ENCODE results near the gene SHLD1. TPM values are rescaled to one million over a fixed set of nuclear protein-coding genes. Genes with fewer than 3 reads are reported as not detected.

Gene SHLD1
- total RNA-seq, 1 experiment from 2014 or later = 2.4 TPM

GRCh38 chr20:5822569-5822968, 72.4 kb downstream of the SHLD1 start:
- RAD21 ChIA-PET (ENCODE audit: low non-redundant PET in 1 of 2, low total read pairs in 2 of 2, uncharacterized antibody in 2 of 2, unreplicated experiment in 2 of 2) = no interaction called here
- no TSS peak for BruUV-seq (replicated peaks)
- no peaks in the 10 kb centered on the region for H3K9me2 ChIP-seq (ENCODE audit: insufficient read depth)
- H3K4me1 ChIP-seq (ENCODE audit: control insufficient read depth in 1 of 2, insufficient read depth in 2 of 2, low read length in 2 of 2) = peaks cover 17 to 19% of the 10 kb centered on the region in 2 experiments
- H3K4me3 ChIP-seq (replicated peaks in 1 of 2; ENCODE audit: low read depth in 1 of 2, low read length in 2 of 2) = no peak overlapping the region
- TF ChIP-seq, protein P1, sequence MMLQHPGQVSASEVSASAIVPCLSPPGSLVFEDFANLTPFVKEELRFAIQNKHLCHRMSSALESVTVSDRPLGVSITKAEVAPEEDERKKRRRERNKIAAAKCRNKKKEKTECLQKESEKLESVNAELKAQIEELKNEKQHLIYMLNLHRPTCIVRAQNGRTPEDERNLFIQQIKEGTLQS (IDR thresholded peaks at IDR 0.05) = no peak
- no peak for TF ChIP-seq RAD21 (IDR thresholded peaks at IDR 0.05; ENCODE audit: low read depth)
- no peak for TF ChIP-seq SIN3A (IDR thresholded peaks at IDR 0.05; ENCODE audit: low read depth)
- no peak for TF ChIP-seq EZH2 (IDR thresholded peaks at IDR 0.05)
- no peak for TF ChIP-seq EZH2phosphoT487 (IDR thresholded peaks at IDR 0.05; ENCODE audit: borderline replicate concordance)
- TF ChIP-seq SP1 (IDR thresholded peaks at IDR 0.05; ENCODE audit: low read depth) = no peak
- TF ChIP-seq TCF7L2 (IDR thresholded peaks at IDR 0.05; ENCODE audit: borderline replicate concordance, extremely low read depth, insufficient read depth, insufficient read length) = no peak
- no peak for TF ChIP-seq FOSL1 (IDR thresholded peaks at IDR 0.05; ENCODE audit: low read depth)
- TF ChIP-seq EGR1 (IDR thresholded peaks at IDR 0.05; ENCODE audit: low read depth) = no peak
- TF ChIP-seq CBX3 (IDR thresholded peaks at IDR 0.05; ENCODE audit: low read depth) = no peak
- TF ChIP-seq, protein P2, sequence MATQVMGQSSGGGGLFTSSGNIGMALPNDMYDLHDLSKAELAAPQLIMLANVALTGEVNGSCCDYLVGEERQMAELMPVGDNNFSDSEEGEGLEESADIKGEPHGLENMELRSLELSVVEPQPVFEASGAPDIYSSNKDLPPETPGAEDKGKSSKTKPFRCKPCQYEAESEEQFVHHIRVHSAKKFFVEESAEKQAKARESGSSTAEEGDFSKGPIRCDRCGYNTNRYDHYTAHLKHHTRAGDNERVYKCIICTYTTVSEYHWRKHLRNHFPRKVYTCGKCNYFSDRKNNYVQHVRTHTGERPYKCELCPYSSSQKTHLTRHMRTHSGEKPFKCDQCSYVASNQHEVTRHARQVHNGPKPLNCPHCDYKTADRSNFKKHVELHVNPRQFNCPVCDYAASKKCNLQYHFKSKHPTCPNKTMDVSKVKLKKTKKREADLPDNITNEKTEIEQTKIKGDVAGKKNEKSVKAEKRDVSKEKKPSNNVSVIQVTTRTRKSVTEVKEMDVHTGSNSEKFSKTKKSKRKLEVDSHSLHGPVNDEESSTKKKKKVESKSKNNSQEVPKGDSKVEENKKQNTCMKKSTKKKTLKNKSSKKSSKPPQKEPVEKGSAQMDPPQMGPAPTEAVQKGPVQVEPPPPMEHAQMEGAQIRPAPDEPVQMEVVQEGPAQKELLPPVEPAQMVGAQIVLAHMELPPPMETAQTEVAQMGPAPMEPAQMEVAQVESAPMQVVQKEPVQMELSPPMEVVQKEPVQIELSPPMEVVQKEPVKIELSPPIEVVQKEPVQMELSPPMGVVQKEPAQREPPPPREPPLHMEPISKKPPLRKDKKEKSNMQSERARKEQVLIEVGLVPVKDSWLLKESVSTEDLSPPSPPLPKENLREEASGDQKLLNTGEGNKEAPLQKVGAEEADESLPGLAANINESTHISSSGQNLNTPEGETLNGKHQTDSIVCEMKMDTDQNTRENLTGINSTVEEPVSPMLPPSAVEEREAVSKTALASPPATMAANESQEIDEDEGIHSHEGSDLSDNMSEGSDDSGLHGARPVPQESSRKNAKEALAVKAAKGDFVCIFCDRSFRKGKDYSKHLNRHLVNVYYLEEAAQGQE (IDR thresholded peaks at IDR 0.05; ENCODE audit: low read depth) = no peak
- TF ChIP-seq, protein P3, sequence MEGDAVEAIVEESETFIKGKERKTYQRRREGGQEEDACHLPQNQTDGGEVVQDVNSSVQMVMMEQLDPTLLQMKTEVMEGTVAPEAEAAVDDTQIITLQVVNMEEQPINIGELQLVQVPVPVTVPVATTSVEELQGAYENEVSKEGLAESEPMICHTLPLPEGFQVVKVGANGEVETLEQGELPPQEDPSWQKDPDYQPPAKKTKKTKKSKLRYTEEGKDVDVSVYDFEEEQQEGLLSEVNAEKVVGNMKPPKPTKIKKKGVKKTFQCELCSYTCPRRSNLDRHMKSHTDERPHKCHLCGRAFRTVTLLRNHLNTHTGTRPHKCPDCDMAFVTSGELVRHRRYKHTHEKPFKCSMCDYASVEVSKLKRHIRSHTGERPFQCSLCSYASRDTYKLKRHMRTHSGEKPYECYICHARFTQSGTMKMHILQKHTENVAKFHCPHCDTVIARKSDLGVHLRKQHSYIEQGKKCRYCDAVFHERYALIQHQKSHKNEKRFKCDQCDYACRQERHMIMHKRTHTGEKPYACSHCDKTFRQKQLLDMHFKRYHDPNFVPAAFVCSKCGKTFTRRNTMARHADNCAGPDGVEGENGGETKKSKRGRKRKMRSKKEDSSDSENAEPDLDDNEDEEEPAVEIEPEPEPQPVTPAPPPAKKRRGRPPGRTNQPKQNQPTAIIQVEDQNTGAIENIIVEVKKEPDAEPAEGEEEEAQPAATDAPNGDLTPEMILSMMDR (IDR thresholded peaks at IDR 0.05 in 2 of 3, conservative IDR thresholded peaks at IDR 0.05 in 1 of 3; ENCODE audit: borderline replicate concordance in 1 of 3, insufficient read depth in 1 of 3, low read depth in 2 of 3, low read length in 2 of 3) = no peak
- TF ChIP-seq ZNF274 (IDR thresholded peaks at IDR 0.05; ENCODE audit: low read depth, low read length) = no peak
- no peak for TF ChIP-seq SRF (IDR thresholded peaks at IDR 0.05; ENCODE audit: low read depth)
- H3K4me2 ChIP-seq (ENCODE audit: low read length) = no peak overlapping the region
- POLR2A ChIA-PET = no interaction called here
- no peaks in the 10 kb centered on the region for H3K36me3 ChIP-seq (ENCODE audit: control insufficient read depth in 1 of 2, insufficient read depth in 2 of 2, low read length in 2 of 2)
- intact Hi-C loops (cut with micrococcal nuclease) = no loop called here
- H3K9me3 ChIP-seq (ENCODE audit: control insufficient read depth in 1 of 2, insufficient read depth in 1 of 2, low read depth in 1 of 2, low read length in 2 of 2) = no peaks in the 10 kb centered on the region
- H3K27me3 ChIP-seq (ENCODE audit: insufficient read depth, low read length) = no peaks in the 10 kb centered on the region
- no peaks in the 10 kb centered on the region for H3K79me2 ChIP-seq (ENCODE audit: insufficient read depth, low read length)
- no peak overlapping the region for H3K9ac ChIP-seq (ENCODE audit: low read length)
- no peaks in the 10 kb centered on the region for H4K20me1 ChIP-seq (ENCODE audit: insufficient read depth)
- H2AFZ ChIP-seq (ENCODE audit: low read depth, low read length, poor library complexity, severe bottlenecking) = no peak overlapping the region
- DNase-seq (ENCODE audit: low read depth, low spot score) = no peak
- ATAC-seq = no peak
- CTCF ChIA-PET = no interaction called here
- no peak overlapping the region for H3K27ac ChIP-seq (ENCODE audit: low read depth, low read length)

Data from HCT116 (cell line).